Effector memory CD8-positive, alpha-beta T cell (primary cell): Measurements from ENCODE around the gene ABCD3.
"Not testable (repeated sequence)": the region's sequence is repeated elsewhere in the genome, so short reads cannot be mapped to it uniquely, and the experiment has no call there.

Experiments
- ATAC-seq: fragments of 150-1000 bp; cut with Tn5 transposase; replicated peaks from 2 replicates; pipeline ENCODE4 v1.10.0; 2021; ENCODE audit warnings: mild to moderate bottlenecking, moderate library complexity
- DNase-seq, 3 experiments: peaks; one replicate each; pipeline ENCODE4 v3.0.0; 2021
- H3K27ac Mint-ChIP-seq, 2 donors: one replicate each; pipeline ENCODE4 v1.8.0; 2022; ENCODE audit warnings: mild to moderate bottlenecking in 2 of 2, mixed read lengths in 2 of 2, moderate library complexity in 2 of 2
- H3K27me3 Mint-ChIP-seq, 2 donors: one replicate each; pipeline ENCODE4 v1.8.0; 2022; ENCODE audit warnings: mixed read lengths in 2 of 2
- H3K36me3 Mint-ChIP-seq: one replicate; pipeline ENCODE4 v1.8.0; 2022; ENCODE audit warnings: mild to moderate bottlenecking, moderate library complexity, mixed read lengths; ENCODE audit not compliant: insufficient read depth
- H3K4me1 Mint-ChIP-seq, 2 donors: one replicate each; pipeline ENCODE4 v1.8.0; 2022; ENCODE audit warnings: low read depth in 2 of 2, mixed read lengths in 2 of 2
- H3K4me3 Mint-ChIP-seq, 2 donors: one replicate each; pipeline ENCODE4 v1.8.0; 2022; ENCODE audit warnings: mild to moderate bottlenecking in 2 of 2, mixed read lengths in 2 of 2, moderate library complexity in 2 of 2
- H3K9me3 Mint-ChIP-seq, 2 donors: one replicate each; pipeline ENCODE4 v1.8.0; 2022; ENCODE audit warnings: mixed read lengths in 2 of 2

Gene ABCD3

GRCh38 chr1:94446177-94446576 lies 28.0 kb downstream of the ABCD3 start:
- H3K9me3 Mint-ChIP-seq, result peaks cover 9 to 18% of the 10 kb centered on the region in 2 donors
- not testable (repeated sequence) for H3K4me1 Mint-ChIP-seq, H3K27ac Mint-ChIP-seq, DNase-seq, ATAC-seq, H3K4me3 Mint-ChIP-seq, H3K36me3 Mint-ChIP-seq, H3K27me3 Mint-ChIP-seq

GRCh38 chr1:94448741-94449140 lies 30.6 kb downstream of the ABCD3 start:
- H3K36me3 Mint-ChIP-seq, H3K27ac Mint-ChIP-seq, DNase-seq, H3K27me3 Mint-ChIP-seq, H3K4me3 Mint-ChIP-seq, ATAC-seq, H3K4me1 Mint-ChIP-seq: not testable (repeated sequence)
- H3K9me3 Mint-ChIP-seq, result peaks cover 11 to 14% of the 10 kb centered on the region in 2 donors

- Mint-ChIP-seq H3K9me3 (peaks cover 3 to 8% of the 10 kb centered on the region in 2 donors), H3K4me3 (no peak overlapping the region), H3K4me1 (peaks cover 8 to 10% of the 10 kb centered on the region in 2 donors), H3K27ac (no peak overlapping the region), H3K36me3 (peaks cover 16% of the 10 kb centered on the region), H3K27me3 (no peaks in the 10 kb centered on the region)
- ATAC-seq (no peak), DNase-seq (no peak)
Measured at GRCh38 chr1:94456736-94457135, 38.5 kb downstream of the ABCD3 start.

GRCh38 chr1:94462606-94463005 lies 44.4 kb downstream of the ABCD3 start:
- Mint-ChIP-seq H3K4me1 (peaks cover 5 to 6% of the 10 kb centered on the region in 2 donors), H3K36me3 (peaks cover 32% of the 10 kb centered on the region), H3K9me3 (no peaks in the 10 kb centered on the region), H3K27ac (no peak overlapping the region), H3K27me3 (no peaks in the 10 kb centered on the region), H3K4me3 (no peak overlapping the region)
- DNase-seq (no peak), ATAC-seq (no peak)

- H3K9me3 Mint-ChIP-seq, result no peaks in the 10 kb centered on the region
- H3K27me3 Mint-ChIP-seq, result no peaks in the 10 kb centered on the region
- no peak for ATAC-seq
- peaks cover 32% of the 10 kb centered on the region for H3K36me3 Mint-ChIP-seq
- peaks cover 5% of the 10 kb centered on the region in 2 donors for H3K4me1 Mint-ChIP-seq
- no peak overlapping the region for H3K27ac Mint-ChIP-seq
- H3K4me3 Mint-ChIP-seq, result no peak overlapping the region
- no peak for DNase-seq
Measured at GRCh38 chr1:94463056-94463764, 45.0 kb downstream of the ABCD3 start.

- Mint-ChIP-seq H3K36me3 (peaks cover 32% of the 10 kb centered on the region), H3K27me3 (no peaks in the 10 kb centered on the region), H3K9me3 (no peaks in the 10 kb centered on the region), H3K27ac (no peak overlapping the region), H3K4me3 (no peak overlapping the region), H3K4me1 (peaks cover 5% of the 10 kb centered on the region in 2 donors)
- peak; percentile 1 to 7 (median 3) for DNase-seq
- ATAC-seq, result peak; percentile 32
Measured at GRCh38 chr1:94463765-94464330, 45.7 kb downstream of the ABCD3 start.

GRCh38 chr1:94468708-94469107 lies 50.5 kb downstream of the ABCD3 start:
- Mint-ChIP-seq H3K4me3 (no peak overlapping the region), H3K4me1 (no peaks in the 10 kb centered on the region), H3K27ac (no peak overlapping the region), H3K27me3 (no peaks in the 10 kb centered on the region), H3K9me3 (no peaks in the 10 kb centered on the region), H3K36me3 (peaks cover 34% of the 10 kb centered on the region)
- ATAC-seq (no peak), DNase-seq (no peak)

GRCh38 chr1:94471271-94471670 lies 53.1 kb downstream of the ABCD3 start:
- Mint-ChIP-seq H3K4me1 (peaks cover under 1 to 2% of the 10 kb centered on the region in 2 donors), H3K27ac (no peak overlapping the region), H3K36me3 (peaks cover 19% of the 10 kb centered on the region), H3K9me3 (no peaks in the 10 kb centered on the region), H3K27me3 (no peaks in the 10 kb centered on the region), H3K4me3 (no peak overlapping the region)
- DNase-seq (no peak), ATAC-seq (no peak)

GRCh38 chr1:94475232-94475631 lies 57.0 kb downstream of the ABCD3 start:
- DNase-seq (no peak), ATAC-seq (no peak)
- no peak overlapping the region for H3K4me3 Mint-ChIP-seq
- no peak overlapping the region for H3K27ac Mint-ChIP-seq
- H3K27me3 Mint-ChIP-seq, result no peaks in the 10 kb centered on the region
- peaks cover 2 to 8% of the 10 kb centered on the region in 2 donors for H3K4me1 Mint-ChIP-seq
- H3K36me3 Mint-ChIP-seq, result peaks cover 19% of the 10 kb centered on the region
- H3K9me3 Mint-ChIP-seq, result no peaks in the 10 kb centered on the region

- no peaks in the 10 kb centered on the region for H3K9me3 Mint-ChIP-seq
- H3K4me3 Mint-ChIP-seq, result no peak overlapping the region
- no peaks in the 10 kb centered on the region for H3K27me3 Mint-ChIP-seq
- H3K27ac Mint-ChIP-seq, result no peak overlapping the region
- peaks cover 18% of the 10 kb centered on the region for H3K36me3 Mint-ChIP-seq
- DNase-seq, result no peak
- no peak for ATAC-seq
- peaks cover 2 to 14% of the 10 kb centered on the region in 2 donors for H3K4me1 Mint-ChIP-seq
Measured at GRCh38 chr1:94479682-94480081, 61.5 kb downstream of the ABCD3 start.

GRCh38 chr1:94481473-94481933 lies 63.3 kb downstream of the ABCD3 start:
- H3K27ac Mint-ChIP-seq, result no peak overlapping the region
- peaks cover 16% of the 10 kb centered on the region for H3K36me3 Mint-ChIP-seq
- H3K4me3 Mint-ChIP-seq, result no peak overlapping the region
- ATAC-seq (peak; percentile 83), DNase-seq (peak; percentile 21 to 29 (median 26))
- no peaks in the 10 kb centered on the region for H3K27me3 Mint-ChIP-seq
- H3K9me3 Mint-ChIP-seq, result no peaks in the 10 kb centered on the region
- H3K4me1 Mint-ChIP-seq, result peaks cover 0 to 10% of the 10 kb centered on the region in 2 donors

GRCh38 chr1:94486990-94487389 lies 68.8 kb downstream of the ABCD3 start:
- no peaks in the 10 kb centered on the region for H3K27me3 Mint-ChIP-seq
- H3K4me3 Mint-ChIP-seq, result no peak overlapping the region
- H3K4me1 Mint-ChIP-seq, result no peaks in the 10 kb centered on the region
- ATAC-seq, result no peak
- H3K27ac Mint-ChIP-seq, result no peak overlapping the region
- H3K36me3 Mint-ChIP-seq, result peaks cover 31% of the 10 kb centered on the region
- no peak for DNase-seq
- no peaks in the 10 kb centered on the region for H3K9me3 Mint-ChIP-seq

- DNase-seq (no peak), ATAC-seq (no peak)
- H3K9me3 Mint-ChIP-seq, result no peaks in the 10 kb centered on the region
- no peaks in the 10 kb centered on the region for H3K4me1 Mint-ChIP-seq
- no peak overlapping the region for H3K27ac Mint-ChIP-seq
- H3K4me3 Mint-ChIP-seq, result no peak overlapping the region
- no peaks in the 10 kb centered on the region for H3K27me3 Mint-ChIP-seq
- peaks cover 23% of the 10 kb centered on the region for H3K36me3 Mint-ChIP-seq
Measured at GRCh38 chr1:94490556-94490955, 72.4 kb downstream of the ABCD3 start.

- Mint-ChIP-seq H3K4me1 (no peaks in the 10 kb centered on the region), H3K27ac (no peak overlapping the region)
- no peak for ATAC-seq
Measured at GRCh38 chr1:94496076-94496755, 78.0 kb downstream of the ABCD3 start.

More at GRCh38 chr1:94496076-94496755, 78.0 kb downstream of the ABCD3 start:
- Mint-ChIP-seq H3K36me3 (peaks cover 30% of the 10 kb centered on the region), H3K9me3 (no peaks in the 10 kb centered on the region), H3K4me3 (no peak overlapping the region), H3K27me3 (no peaks in the 10 kb centered on the region)
- DNase-seq, result no peak
